A673 (cell line): ENCODE data around the gene LAMB4.

ENCODE experiments used
- CTCF ChIP-seq: fragments of 300-800, 200-600 bp; sonication (generic); conservative IDR thresholded peaks from 2 replicates; pipeline ENCODE4 v1.5.1; 2017; ENCODE audit warnings: low read depth, mild to moderate bottlenecking, antibody characterized with exemption, low read length, moderate library complexity, mixed read lengths
- EZH2 ChIP-seq: fragments of 200-600 bp; sonication (generic); IDR thresholded peaks from 2 replicates; pipeline ENCODE4 v1.6.1; 2017; ENCODE audit warnings: borderline replicate concordance, low read depth, mild to moderate bottlenecking, mixed read lengths, antibody characterized with exemption, low read length; ENCODE audit not compliant: poor library complexity, severe bottlenecking

GRCh38 chr7:107993891-107994291 lies 136.3 kb downstream of the LAMB4 start:
- TF ChIP-seq EZH2 = no peak
- no peak for TF ChIP-seq CTCF
